Measurements from ENCODE around the gene L1CAM. TPM values are rescaled to one million over a fixed set of nuclear protein-coding genes. Genes with fewer than 3 reads are reported as not detected.
"Not testable (repeated sequence)": the region's sequence is repeated elsewhere in the genome, so short reads cannot be mapped to it uniquely, and the experiment has no call there.

L1CAM gene
- total RNA-seq, 6 experiments from 2014 or later: 13.1 to 89.2 (median 14.4) TPM

GRCh38 chrX:153820601-153821000 is 65.4 kb downstream of the L1CAM start:
- H3K36me3 Mint-ChIP-seq (ENCODE audit: low read depth): no peaks in the 10 kb centered on the region
- no peak overlapping the region for H3K4me3 Mint-ChIP-seq
- no peaks in the 10 kb centered on the region for H3K9me3 Mint-ChIP-seq
- no peak overlapping the region for H3K27ac Mint-ChIP-seq
- DNase-seq: no peak
- H3K4me1 Mint-ChIP-seq (ENCODE audit: low read depth): no peaks in the 10 kb centered on the region
- TF ChIP-seq CTCF (IDR thresholded peaks at IDR 0.05): no peak
- peaks cover 10% of the 10 kb centered on the region for H3K27me3 Mint-ChIP-seq (ENCODE audit: insufficient read depth)

GRCh38 chrX:153819384-153820040 is 66.5 kb downstream of the L1CAM start:
- H3K4me3 Mint-ChIP-seq: no peak overlapping the region; the same call in 1 of the 2 replicates
- H3K4me1 Mint-ChIP-seq (ENCODE audit: low read depth): no peaks in the 10 kb centered on the region
- H3K27ac Mint-ChIP-seq: no peak overlapping the region
- H3K27me3 Mint-ChIP-seq (ENCODE audit: insufficient read depth): peaks cover 15% of the 10 kb centered on the region
- no peak for DNase-seq
- H3K9me3 Mint-ChIP-seq: no peaks in the 10 kb centered on the region
- TF ChIP-seq CTCF (IDR thresholded peaks at IDR 0.05): no peak
- H3K36me3 Mint-ChIP-seq (ENCODE audit: low read depth): no peaks in the 10 kb centered on the region

GRCh38 chrX:153818571-153819383 is 67.2 kb downstream of the L1CAM start:
- no peaks in the 10 kb centered on the region for H3K9me3 Mint-ChIP-seq
- H3K4me3 Mint-ChIP-seq: no peak overlapping the region; the same call in 1 of the 2 replicates
- H3K27me3 Mint-ChIP-seq (ENCODE audit: insufficient read depth): peaks cover 13% of the 10 kb centered on the region
- no peak overlapping the region for H3K27ac Mint-ChIP-seq
- no peak for DNase-seq
- TF ChIP-seq CTCF (IDR thresholded peaks at IDR 0.05): no peak
- H3K36me3 Mint-ChIP-seq (ENCODE audit: low read depth): no peaks in the 10 kb centered on the region
- no peaks in the 10 kb centered on the region for H3K4me1 Mint-ChIP-seq (ENCODE audit: low read depth)

- peaks cover 11% of the 10 kb centered on the region for H3K27me3 Mint-ChIP-seq (ENCODE audit: insufficient read depth)
- H3K27ac Mint-ChIP-seq; H3K36me3 Mint-ChIP-seq (ENCODE audit: low read depth); DNase-seq; H3K9me3 Mint-ChIP-seq; H3K4me3 Mint-ChIP-seq; H3K4me1 Mint-ChIP-seq (ENCODE audit: low read depth): not testable (repeated sequence)
These were observed 67.9 kb downstream of the L1CAM start for GRCh38 chrX:153818064-153818463.

- H3K4me1 Mint-ChIP-seq (ENCODE audit: low read depth): no peaks in the 10 kb centered on the region
- H3K27me3 Mint-ChIP-seq (ENCODE audit: insufficient read depth): peaks cover 17% of the 10 kb centered on the region
- no peak for DNase-seq
- H3K36me3 Mint-ChIP-seq (ENCODE audit: low read depth): no peaks in the 10 kb centered on the region
- no peak for TF ChIP-seq CTCF (IDR thresholded peaks at IDR 0.05)
- no peak overlapping the region for H3K27ac Mint-ChIP-seq
- no peak overlapping the region for H3K4me3 Mint-ChIP-seq
- no peaks in the 10 kb centered on the region for H3K9me3 Mint-ChIP-seq
These were observed 68.9 kb downstream of the L1CAM start for GRCh38 chrX:153816831-153817690.

Measured in HFFc6 (cell line).